Spleen (tissue), 7 donors: ENCODE measurements around the gene APOBEC3B.

Experiments
- CTCF ChIP-seq, 11 experiments: fragments of 200-600 bp in 7 of 11; fragments of 450-650 bp in 4 of 11; sonication (generic) in 4 of 11; IDR thresholded peaks in 8 of 11; conservative IDR thresholded peaks in 3 of 11; 1 replicate in 7 of 11; 2 replicates in 4 of 11; pipeline versions ENCODE4 v1.4.0 to v1.8.0; 2016 to 2021; ENCODE audit warnings: antibody characterized with exemption in 11 of 11, inconsistent platforms in 4 of 11, mild to moderate bottlenecking in 1 of 11
- POLR2A ChIP-seq, 3 donors: fragments of 450-650 bp; IDR thresholded peaks; one replicate each; pipeline ENCODE4 v1.5.1; 2017; ENCODE audit warnings: antibody characterized with exemption in 3 of 3, mild to moderate bottlenecking in 1 of 3
- donor health status: DM: no; HTN: no; CAD: no; lungs with moderate emphysema.
- donor health status: DM: no; HTN: no; CAD: no.
- donor health status: DM: no; HTN: no; CAD: no.

- no peak for TF ChIP-seq POLR2A (IDR thresholded peaks at IDR 0.05)
- TF ChIP-seq CTCF (IDR thresholded peaks at IDR 0.05 in 8 of 11, conservative IDR thresholded peaks at IDR 0.05 in 3 of 11): no peak
Observed at GRCh38 chr22:39039306-39040126, 57.4 kb downstream of the APOBEC3B start.
